ENCODE data around the gene ERF.

ERF gene

DNA sequence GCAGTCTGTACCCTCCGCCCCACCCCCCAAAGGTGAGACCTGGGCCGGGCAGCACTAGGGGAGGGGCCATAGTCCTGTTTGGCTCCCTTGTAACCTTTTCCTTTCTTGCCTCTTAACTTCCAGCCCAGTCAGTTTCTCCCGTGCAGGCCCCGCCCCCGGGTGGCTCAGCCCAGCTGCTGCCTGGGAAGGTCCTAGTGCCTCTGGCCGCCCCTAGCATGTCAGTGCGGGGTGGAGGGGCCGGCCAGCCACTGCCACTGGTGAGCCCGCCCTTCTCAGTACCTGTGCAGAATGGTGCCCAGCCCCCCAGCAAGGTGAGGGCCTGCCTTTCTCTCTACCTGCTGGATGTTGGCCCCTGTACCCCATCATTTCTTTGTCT lies 36.5 kb upstream of the ERF start:
- Histone ChIP-seq H3K36me3 (ENCODE audit: insufficient read depth) (no peaks in the 10 kb centered on the region; the same call in 1 of the 2 replicates), H3K27me3 (ENCODE audit: insufficient read depth, low read depth) (no peaks in the 10 kb centered on the region)

DNA sequence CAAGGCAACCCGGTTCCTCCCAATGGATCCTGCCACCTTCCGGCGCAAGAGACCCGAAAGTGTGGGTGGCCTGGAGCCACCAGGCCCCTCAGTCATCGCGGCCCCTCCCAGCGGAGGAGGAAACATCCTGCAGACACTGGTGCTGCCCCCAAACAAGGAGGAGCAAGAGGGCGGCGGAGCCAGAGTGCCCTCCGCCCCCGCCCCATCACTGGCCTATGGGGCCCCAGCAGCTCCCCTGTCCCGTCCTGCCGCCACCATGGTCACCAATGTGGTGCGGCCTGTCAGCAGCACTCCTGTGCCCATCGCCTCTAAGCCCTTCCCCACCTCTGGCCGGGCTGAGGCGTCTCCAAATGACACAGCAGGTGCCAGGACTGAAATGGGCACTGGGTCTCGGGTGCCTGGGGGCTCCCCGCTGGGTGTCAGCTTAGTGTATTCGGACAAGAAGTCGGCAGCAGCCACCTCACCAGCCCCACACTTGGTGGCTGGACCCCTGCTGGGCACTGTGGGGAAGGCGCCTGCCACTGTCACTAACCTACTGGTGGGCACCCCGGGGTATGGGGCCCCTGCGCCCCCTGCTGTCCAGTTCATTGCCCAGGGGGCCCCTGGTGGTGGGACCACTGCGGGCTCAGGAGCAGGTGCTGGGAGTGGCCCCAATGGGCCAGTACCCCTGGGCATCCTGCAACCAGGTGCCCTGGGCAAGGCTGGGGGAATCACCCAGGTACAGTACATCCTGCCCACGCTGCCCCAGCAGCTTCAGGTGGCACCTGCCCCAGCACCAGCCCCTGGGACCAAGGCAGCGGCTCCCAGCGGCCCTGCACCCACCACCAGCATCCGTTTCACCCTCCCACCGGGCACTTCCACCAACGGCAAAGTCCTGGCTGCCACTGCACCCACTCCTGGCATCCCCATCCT lies 35.9 kb upstream of the ERF start:
- peaks cover 3% of the 10 kb centered on the region for H3K4me1 ChIP-seq (ENCODE audit: low read depth, poor library complexity, severe bottlenecking)
- no peaks in the 10 kb centered on the region; the same call in 1 of the 2 replicates for H3K36me3 ChIP-seq (ENCODE audit: insufficient read depth)
- no peak overlapping the region for H3K4me2 ChIP-seq
- H3K79me2 ChIP-seq (ENCODE audit: insufficient read depth, low read depth) = no peaks in the 10 kb centered on the region
- H2AFZ ChIP-seq (ENCODE audit: low read depth) = no peak overlapping the region
- no peak overlapping the region for H3K9ac ChIP-seq
- TF ChIP-seq, protein P1, sequence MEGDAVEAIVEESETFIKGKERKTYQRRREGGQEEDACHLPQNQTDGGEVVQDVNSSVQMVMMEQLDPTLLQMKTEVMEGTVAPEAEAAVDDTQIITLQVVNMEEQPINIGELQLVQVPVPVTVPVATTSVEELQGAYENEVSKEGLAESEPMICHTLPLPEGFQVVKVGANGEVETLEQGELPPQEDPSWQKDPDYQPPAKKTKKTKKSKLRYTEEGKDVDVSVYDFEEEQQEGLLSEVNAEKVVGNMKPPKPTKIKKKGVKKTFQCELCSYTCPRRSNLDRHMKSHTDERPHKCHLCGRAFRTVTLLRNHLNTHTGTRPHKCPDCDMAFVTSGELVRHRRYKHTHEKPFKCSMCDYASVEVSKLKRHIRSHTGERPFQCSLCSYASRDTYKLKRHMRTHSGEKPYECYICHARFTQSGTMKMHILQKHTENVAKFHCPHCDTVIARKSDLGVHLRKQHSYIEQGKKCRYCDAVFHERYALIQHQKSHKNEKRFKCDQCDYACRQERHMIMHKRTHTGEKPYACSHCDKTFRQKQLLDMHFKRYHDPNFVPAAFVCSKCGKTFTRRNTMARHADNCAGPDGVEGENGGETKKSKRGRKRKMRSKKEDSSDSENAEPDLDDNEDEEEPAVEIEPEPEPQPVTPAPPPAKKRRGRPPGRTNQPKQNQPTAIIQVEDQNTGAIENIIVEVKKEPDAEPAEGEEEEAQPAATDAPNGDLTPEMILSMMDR (conservative IDR thresholded peaks at IDR 0.05; ENCODE audit: low read depth, low read length) = peak; percentile 62
- no peak overlapping the region for H3K27ac ChIP-seq
- H3K4me3 ChIP-seq (IDR thresholded peaks at IDR 0.05; ENCODE audit: insufficient read depth, low read depth, low read length) = no peak overlapping the region
- H3K27me3 ChIP-seq (ENCODE audit: insufficient read depth, low read depth) = no peaks in the 10 kb centered on the region
- no peaks in the 10 kb centered on the region for H4K20me1 ChIP-seq (ENCODE audit: insufficient read depth)

More for the DNA sequence above, 36.5 kb upstream of the ERF start:
- Histone ChIP-seq H3K4me2 (no peak overlapping the region), H3K4me1 (ENCODE audit: low read depth, poor library complexity, severe bottlenecking) (peaks cover 4% of the 10 kb centered on the region), H3K9ac (no peak overlapping the region), H3K79me2 (ENCODE audit: insufficient read depth, low read depth) (no peaks in the 10 kb centered on the region), H3K4me3 (IDR thresholded peaks at IDR 0.05; ENCODE audit: insufficient read depth, low read depth, low read length) (no peak overlapping the region), H4K20me1 (ENCODE audit: insufficient read depth) (no peaks in the 10 kb centered on the region), H3K27ac (no peak overlapping the region), H2AFZ (ENCODE audit: low read depth) (no peak overlapping the region)
- TF ChIP-seq, protein P1 (conservative IDR thresholded peaks at IDR 0.05; ENCODE audit: low read depth, low read length) = no peak

DNA sequence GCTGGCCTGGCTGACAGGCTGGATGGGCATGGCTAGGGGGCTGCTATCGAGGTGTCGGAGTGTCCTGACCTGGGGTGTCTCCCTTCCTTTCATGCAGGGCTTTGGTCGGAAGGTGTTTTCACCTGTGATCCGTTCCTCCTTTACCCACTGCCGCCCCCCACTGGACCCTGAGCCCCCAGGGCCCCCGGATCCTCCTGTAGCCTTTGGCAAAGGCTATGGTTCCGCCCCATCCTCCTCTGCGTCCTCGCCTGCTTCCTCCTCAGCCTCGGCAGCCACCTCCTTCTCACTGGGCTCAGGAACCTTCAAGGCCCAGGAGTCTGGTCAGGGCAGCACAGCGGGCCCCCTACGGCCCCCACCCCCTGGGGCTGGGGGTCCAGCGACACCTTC lies 35.2 kb upstream of the ERF start:
- Histone ChIP-seq H4K20me1 (ENCODE audit: insufficient read depth) (no peaks in the 10 kb centered on the region), H3K79me2 (ENCODE audit: insufficient read depth, low read depth) (no peaks in the 10 kb centered on the region), H3K9ac (no peak overlapping the region), H3K36me3 (ENCODE audit: insufficient read depth) (no peaks in the 10 kb centered on the region; the same call in 1 of the 2 replicates), H3K4me3 (IDR thresholded peaks at IDR 0.05; ENCODE audit: insufficient read depth, low read depth, low read length) (no peak overlapping the region), H3K27ac (no peak overlapping the region), H3K27me3 (ENCODE audit: insufficient read depth, low read depth) (no peaks in the 10 kb centered on the region), H3K4me1 (ENCODE audit: low read depth, poor library complexity, severe bottlenecking) (peaks cover 10% of the 10 kb centered on the region), H3K4me2 (no peak overlapping the region), H2AFZ (ENCODE audit: low read depth) (no peak overlapping the region)
- TF ChIP-seq, protein P1 (conservative IDR thresholded peaks at IDR 0.05; ENCODE audit: low read depth, low read length) = no peak

DNA sequence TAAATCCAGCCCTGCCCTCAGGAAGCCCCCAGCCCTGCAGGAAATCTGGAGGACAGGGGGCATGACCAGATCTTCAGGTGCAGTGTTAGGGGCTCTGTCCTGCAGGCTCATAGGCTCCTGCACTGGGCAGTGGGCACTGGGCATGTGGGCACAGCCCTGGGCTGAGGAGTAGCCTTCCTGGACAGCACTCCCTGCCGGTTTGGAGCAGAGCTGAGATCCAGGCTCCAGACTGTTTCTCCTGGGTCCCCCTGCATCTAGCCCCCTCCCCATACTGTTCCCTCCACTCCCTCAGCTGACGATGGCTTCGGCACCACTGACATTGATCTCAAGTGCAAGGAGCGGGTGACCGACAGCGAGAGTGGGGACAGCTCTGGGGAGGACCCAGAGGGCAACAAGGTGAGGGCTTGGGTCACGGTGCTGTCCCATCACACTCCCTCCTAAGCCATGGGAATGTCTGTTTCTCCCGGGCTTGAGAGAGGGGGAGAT lies 34.7 kb upstream of the ERF start:
- Histone ChIP-seq H3K4me2 (no peak overlapping the region), H3K27me3 (ENCODE audit: insufficient read depth, low read depth) (no peaks in the 10 kb centered on the region), H3K36me3 (ENCODE audit: insufficient read depth) (no peaks in the 10 kb centered on the region; the same call in 1 of the 2 replicates), H3K27ac (no peak overlapping the region), H3K4me3 (IDR thresholded peaks at IDR 0.05; ENCODE audit: insufficient read depth, low read depth, low read length) (no peak overlapping the region), H3K9ac (no peak overlapping the region), H3K4me1 (ENCODE audit: low read depth, poor library complexity, severe bottlenecking) (peaks cover 15% of the 10 kb centered on the region), H3K79me2 (ENCODE audit: insufficient read depth, low read depth) (no peaks in the 10 kb centered on the region), H2AFZ (ENCODE audit: low read depth) (no peak overlapping the region), H4K20me1 (ENCODE audit: insufficient read depth) (no peaks in the 10 kb centered on the region)
- TF ChIP-seq, protein P1 (conservative IDR thresholded peaks at IDR 0.05; ENCODE audit: low read depth, low read length) = no peak
